Chondrocyte (in vitro differentiated cells): ENCODE results near the gene TNFRSF4. TPM values are rescaled to one million over a fixed set of nuclear protein-coding genes. Genes with fewer than 3 reads are reported as not detected.

Source experiments
- DNase-seq: peaks from one replicate; pipeline ENCODE4 v3.0.0; 2021; ENCODE audit warnings: mixed read lengths, low spot score
- H3K27ac Mint-ChIP-seq: one replicate; pipeline ENCODE4 v1.8.0; 2021; ENCODE audit warnings: mild to moderate bottlenecking, moderate library complexity, mixed read lengths; ENCODE audit not compliant: unreplicated experiment
- H3K27me3 Mint-ChIP-seq: 2 replicates; pipeline ENCODE4 v1.8.0; 2021; ENCODE audit warnings: low read depth, mixed read lengths
- H3K36me3 Mint-ChIP-seq: 2 replicates; pipeline ENCODE4 v1.8.0; 2021; ENCODE audit warnings: low read depth, mixed read lengths
- H3K4me1 Mint-ChIP-seq: 2 replicates; pipeline ENCODE4 v1.8.0; 2021; ENCODE audit warnings: low read depth, mild to moderate bottlenecking, mixed read lengths
- H3K4me3 Mint-ChIP-seq: one replicate; pipeline ENCODE4 v1.8.0; 2021; ENCODE audit warnings: mild to moderate bottlenecking, moderate library complexity, mixed read lengths; ENCODE audit not compliant: unreplicated experiment
- H3K9me3 Mint-ChIP-seq: 2 replicates; pipeline ENCODE4 v1.8.0; 2021; ENCODE audit warnings: low read depth, mixed read lengths
- CTCF ChIP-seq: fragments of 200-600 bp; sonication (generic); IDR thresholded peaks from 2 replicates; pipeline ENCODE4 v1.5.0; 2021; ENCODE audit warnings: antibody characterized with exemption, mild to moderate bottlenecking, moderate library complexity
- total RNA-seq: library from RNA; stranded (reverse); gene quantifications from 3 replicates; pipeline ENCODE4 v1.2.1, GENCODE V29; 2021

The TNFRSF4 gene
- total RNA-seq, 1 donor from 2014 or later = not detected

GRCh38 chr1:1217621-1218523 lies 3.9 kb upstream of the TNFRSF4 start:
- Mint-ChIP-seq H3K36me3 (peaks cover 16% of the 10 kb centered on the region), H3K4me1 (no peaks in the 10 kb centered on the region), H3K27ac (no peak overlapping the region), H3K27me3 (no peaks in the 10 kb centered on the region), H3K4me3 (no peak overlapping the region), H3K9me3 (no peaks in the 10 kb centered on the region)
- DNase-seq = no peak
- no peak for TF ChIP-seq CTCF

GRCh38 chr1:1216770-1217620 lies 3.0 kb upstream of the TNFRSF4 start:
- Mint-ChIP-seq H3K9me3 (no peaks in the 10 kb centered on the region), H3K27ac (no peak overlapping the region), H3K4me3 (no peak overlapping the region), H3K27me3 (no peaks in the 10 kb centered on the region), H3K36me3 (peaks cover 13% of the 10 kb centered on the region), H3K4me1 (no peaks in the 10 kb centered on the region)
- TF ChIP-seq CTCF = no peak
- no peak for DNase-seq

- Mint-ChIP-seq H3K4me1 (no peaks in the 10 kb centered on the region), H3K36me3 (peaks cover 10% of the 10 kb centered on the region), H3K9me3 (no peaks in the 10 kb centered on the region), H3K27ac (no peak overlapping the region), H3K27me3 (no peaks in the 10 kb centered on the region), H3K4me3 (no peak overlapping the region)
- DNase-seq = no peak
- no peak for TF ChIP-seq CTCF
Observed at GRCh38 chr1:1215881-1216605, 2.1 kb upstream of the TNFRSF4 start.

GRCh38 chr1:1215080-1215676 lies 1.2 kb upstream of the TNFRSF4 start:
- H3K9me3 Mint-ChIP-seq = no peaks in the 10 kb centered on the region
- peaks cover 5% of the 10 kb centered on the region for H3K36me3 Mint-ChIP-seq
- no peak for TF ChIP-seq CTCF
- H3K27me3 Mint-ChIP-seq = no peaks in the 10 kb centered on the region
- H3K4me1 Mint-ChIP-seq = no peaks in the 10 kb centered on the region
- H3K27ac Mint-ChIP-seq = no peak overlapping the region
- no peak for DNase-seq
- no peak overlapping the region for H3K4me3 Mint-ChIP-seq
